HG03135 (cell line): ENCODE data around the gene CROCC.
"Not testable (repeated sequence)": the region's sequence is repeated elsewhere in the genome, so short reads cannot be mapped to it uniquely, and the experiment has no call there.

ENCODE experiments used
- ATAC-seq: cut with Tn5 transposase; IDR thresholded peaks from one replicate; pipeline ENCODE4 v1.9.1; 2021; ENCODE audit warnings: mild to moderate bottlenecking, moderate library complexity; ENCODE audit not compliant: unreplicated experiment

CROCC gene

DNA sequence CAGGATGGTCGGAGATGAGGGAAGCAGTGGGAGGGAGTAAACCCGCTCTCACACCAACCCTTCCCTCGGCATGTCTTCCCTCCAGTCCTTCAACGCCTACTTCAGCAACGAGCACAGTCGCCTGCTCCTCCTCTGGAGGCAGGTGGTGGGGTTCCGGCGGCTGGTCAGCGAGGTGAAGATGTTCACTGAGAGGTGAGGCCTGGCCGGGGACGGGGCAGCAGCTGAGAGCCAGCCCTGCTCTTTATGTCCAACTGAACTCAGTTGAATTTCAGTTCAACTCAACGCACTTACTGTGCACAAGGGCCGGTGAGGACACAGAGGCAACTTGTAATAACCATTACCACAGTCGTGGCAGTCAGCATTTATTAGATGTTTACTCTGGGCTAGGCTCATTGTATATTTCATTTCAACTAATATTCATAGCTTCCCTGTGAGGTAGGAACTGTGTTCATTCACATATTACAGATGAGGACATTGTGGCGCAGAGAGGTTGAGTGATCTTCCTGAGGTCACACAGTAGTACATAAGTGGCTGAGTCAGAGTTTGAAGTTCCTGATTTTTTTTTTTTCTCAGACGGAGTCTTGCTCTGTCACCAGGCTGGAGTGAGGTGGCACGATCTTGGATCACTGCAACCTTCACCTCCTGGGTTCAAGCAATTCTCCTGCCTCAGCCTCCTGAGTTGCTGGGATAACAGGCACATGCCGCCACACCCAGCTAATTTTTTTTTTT is 9.6 kb downstream of the CROCC start:
- not testable (repeated sequence) for ATAC-seq

DNA sequence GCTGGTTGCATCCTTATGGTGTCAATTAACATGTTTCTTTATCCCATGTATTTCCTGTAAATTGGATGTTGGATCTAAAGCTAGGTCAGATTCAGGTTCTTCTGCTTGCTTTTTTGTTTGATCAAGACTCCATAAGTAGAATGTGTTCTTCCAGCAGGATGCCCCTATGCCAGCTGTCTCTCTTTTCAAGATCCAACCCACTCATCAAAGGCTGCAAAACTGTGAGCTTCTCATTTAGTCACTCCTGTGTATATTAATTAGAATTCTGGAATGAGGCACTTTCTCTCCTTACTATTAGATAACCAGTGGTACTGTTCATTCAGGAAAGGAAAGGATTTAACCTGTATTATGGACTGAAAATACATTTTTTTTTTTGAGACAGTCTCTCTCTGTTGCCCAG is 12.2 kb downstream of the CROCC start:
- not testable (repeated sequence) for ATAC-seq

DNA sequence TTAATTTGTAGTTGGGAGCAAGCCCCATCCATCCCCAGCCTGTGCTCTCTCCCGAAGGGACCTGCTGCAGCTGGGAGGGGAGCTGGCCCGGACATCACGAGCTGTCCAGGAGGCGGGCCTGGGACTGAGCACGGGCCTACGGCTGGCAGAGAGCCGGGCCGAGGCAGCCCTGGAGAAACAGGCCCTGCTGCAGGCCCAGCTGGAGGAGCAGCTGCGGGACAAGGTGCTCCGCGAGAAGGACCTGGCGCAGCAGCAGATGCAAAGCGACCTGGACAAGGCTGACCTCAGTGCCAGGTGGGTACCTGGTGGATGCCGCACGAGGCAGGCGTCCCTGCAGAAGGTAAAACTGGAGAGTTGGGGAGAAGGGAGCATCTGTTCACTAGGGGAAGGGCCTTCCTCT is 14.8 kb downstream of the CROCC start:
- ATAC-seq = not testable (repeated sequence)

DNA sequence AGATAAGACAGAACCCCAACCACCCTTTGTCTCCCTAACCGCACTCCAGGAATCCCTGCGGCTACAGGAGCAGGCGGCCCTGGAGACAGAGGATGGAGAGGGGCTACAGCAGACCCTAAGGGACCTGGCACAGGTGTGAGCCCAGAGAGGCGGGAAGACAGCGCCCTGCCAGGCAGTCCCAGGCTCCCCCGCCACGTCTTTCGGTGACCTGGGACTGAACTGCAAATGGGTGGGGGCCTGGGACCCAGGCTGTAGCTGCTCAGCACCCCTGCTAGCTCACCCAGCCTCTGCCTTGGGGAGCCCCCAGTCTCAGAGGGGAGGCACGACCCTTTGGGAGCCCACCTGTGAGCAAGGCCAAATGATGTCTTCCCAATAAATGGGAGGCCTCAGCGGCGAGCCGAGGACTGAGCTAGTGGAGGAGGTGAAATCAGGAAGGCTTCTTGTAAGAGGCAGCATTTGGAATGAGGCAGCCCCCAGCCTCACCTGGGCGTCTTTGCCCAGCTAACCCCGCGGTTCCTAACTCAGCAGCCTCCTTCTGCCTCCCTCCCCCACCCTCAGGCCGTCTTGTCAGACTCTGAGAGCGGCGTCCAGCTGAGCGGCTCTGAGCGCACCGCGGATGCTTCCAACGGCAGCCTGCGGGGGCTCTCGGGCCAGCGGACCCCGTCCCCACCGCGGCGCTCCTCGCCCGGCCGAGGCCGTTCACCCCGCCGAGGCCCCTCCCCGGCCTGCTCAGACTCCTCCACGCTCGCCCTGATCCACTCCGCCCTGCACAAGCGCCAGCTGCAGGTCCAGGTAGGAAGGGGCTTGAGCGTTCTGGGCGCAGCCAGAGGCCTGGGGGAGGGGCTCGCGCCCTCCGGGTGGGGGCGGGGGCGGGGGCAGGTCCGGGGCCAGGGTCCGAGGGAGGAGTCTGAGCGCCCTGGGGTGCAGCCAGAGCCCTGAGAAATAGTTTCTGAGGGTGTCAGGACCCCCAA is 16.9 kb downstream of the CROCC start:
- ATAC-seq = no peak

DNA sequence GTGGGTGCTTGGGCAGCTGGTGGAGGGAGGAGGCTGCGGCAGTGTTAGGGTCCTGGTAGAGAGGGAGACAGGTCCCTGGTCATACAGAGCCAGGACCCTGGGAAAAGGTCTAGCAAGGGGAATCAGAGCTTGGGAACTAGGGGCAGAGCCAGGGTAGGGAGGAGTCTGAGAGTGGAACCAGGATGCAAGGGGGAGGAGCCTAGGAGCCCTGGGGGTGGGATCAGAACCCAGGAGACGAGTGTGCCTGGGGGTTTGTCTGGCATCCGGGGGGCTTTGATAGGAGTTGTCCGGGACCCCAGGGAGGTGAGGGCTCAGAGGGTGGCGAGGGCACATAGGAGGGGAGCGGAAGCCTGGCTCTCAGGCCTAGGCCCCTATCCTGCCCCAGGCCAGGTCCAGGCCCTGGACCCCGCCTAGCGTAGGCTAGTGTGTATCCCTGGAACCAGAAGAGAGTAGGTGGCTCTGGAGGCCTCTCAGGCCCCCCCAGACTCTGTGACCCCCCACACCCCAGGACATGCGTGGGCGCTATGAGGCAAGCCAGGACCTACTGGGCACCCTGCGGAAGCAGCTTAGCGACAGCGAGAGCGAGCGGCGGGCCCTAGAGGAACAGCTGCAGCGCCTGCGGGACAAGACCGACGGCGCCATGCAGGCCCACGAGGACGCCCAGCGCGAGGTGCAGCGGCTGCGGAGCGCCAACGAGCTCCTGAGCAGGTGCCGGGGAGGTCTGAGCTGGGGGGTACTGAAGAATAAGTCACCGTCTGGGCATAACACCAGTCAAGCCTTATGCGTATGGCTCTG is 17.9 kb downstream of the CROCC start:
- ATAC-seq = not testable (repeated sequence)

DNA sequence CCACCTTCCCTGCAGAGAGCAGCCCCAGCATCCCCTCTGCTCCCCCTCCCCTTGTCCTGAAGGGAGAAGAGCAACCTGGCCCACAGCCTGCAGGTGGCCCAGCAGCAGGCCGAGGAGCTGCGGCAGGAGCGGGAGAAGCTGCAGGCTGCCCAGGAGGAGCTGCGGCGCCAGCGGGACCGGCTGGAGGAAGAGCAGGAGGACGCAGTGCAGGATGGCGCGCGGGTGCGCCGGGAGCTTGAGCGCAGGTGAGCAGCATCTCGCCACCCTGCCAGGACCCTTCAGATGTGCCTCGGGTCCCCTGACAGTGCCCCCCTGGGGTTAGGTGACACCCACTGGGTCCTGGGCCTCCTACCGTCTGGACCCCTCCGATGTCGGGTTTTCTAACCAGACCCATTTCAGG is 22.3 kb downstream of the CROCC start:
- ATAC-seq = no peak

DNA sequence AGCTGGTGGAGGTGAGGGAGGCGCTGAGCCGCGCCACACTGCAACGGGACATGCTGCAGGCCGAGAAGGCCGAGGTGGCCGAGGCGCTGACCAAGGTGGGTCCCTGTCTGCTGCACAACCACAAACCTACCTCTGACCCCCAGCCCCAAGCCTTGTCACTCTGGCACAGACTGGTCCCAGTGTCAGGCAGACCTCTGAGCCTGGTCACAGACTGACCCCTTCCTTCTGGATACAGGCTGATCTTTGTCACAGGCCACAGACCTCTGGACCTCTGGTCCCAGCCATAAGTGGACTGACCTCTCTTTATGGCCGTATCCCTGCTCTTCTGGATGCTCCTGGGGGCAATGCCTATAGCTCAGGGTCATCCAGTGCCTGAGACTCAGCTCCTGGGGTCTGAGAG is 23.8 kb downstream of the CROCC start:
- not testable (repeated sequence) for ATAC-seq

DNA sequence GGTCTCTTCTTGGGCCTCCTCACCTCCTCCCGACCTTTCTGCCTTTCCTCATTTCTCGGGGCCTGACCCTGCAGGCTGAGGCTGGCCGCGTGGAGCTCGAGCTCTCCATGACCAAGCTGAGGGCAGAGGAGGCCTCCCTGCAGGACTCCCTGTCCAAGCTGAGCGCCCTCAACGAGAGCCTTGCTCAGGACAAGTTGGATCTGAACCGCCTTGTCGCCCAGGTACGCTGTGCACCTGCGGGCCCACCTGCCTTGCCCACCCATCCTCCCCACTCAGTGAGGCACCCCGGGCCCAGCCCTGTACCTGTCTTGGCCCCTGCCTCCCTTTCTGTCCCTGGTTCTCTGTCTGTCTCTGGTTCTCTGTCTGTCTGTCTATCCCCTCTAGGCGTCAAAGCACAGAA is 24.5 kb downstream of the CROCC start:
- ATAC-seq = not testable (repeated sequence)

DNA sequence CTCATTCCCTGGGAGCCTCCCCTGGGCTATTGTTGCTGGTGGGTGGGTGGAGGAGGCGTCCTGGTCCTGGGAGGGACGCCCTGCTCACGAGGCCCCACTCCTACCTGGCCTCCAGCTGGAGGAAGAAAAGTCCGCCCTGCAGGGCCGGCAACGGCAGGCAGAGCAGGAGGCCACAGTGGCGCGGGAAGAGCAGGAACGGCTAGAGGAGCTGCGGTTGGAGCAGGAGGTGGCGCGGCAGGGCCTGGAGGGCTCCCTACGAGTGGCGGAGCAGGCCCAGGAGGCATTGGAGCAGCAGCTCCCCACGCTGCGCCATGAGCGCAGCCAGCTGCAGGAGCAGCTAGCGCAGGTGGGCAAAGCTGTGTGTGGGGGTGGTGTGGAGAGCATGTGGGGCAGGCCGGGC is 24.9 kb downstream of the CROCC start:
- ATAC-seq = no peak

DNA sequence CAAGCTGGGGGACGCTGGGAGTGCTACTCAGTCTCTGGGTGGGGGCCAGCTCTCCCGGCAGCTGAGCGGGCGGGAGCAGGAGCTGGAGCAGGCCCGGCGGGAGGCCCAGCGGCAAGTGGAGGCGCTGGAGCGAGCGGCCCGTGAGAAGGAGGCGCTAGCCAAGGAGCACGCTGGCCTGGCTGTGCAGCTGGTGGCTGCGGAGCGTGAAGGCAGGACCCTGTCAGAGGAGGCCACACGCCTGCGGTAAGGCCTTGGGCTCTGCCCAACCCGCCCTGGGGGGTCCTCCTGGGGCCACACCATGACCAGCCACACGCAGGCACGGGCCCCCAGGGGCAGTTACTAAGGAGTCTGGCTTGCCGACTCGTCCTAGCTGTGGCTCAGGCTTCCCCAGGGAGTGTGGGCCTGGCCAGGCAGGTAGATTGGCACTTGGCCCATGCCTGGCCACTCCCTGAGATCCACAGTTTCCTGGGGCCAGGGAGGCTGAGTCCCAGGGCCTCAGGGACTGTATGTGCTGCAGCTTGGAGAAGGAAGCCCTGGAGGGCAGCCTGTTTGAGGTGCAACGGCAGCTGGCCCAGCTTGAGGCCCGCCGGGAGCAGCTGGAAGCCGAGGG is 26.7 kb downstream of the CROCC start:
- ATAC-seq = not testable (repeated sequence)

DNA sequence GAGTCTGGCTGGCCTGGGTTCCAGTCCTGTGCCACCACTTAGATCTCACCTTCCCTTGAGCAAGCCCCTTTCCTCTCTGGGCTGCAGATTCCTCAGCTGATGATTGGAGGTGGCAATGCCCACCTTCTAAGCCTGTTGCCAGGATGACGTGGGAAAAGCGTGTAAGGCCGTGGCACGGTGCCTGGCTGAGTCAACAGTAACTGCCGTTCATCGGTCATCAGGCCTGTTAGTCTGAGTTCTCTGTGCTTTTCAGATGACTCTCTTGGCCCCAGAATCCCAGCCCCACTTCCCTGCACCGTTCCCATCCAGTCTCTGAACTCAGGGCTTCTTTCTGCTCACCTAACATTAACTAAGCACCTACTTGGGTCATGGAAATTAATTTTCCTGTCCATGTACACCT is 27.3 kb downstream of the CROCC start:
- not testable (repeated sequence) for ATAC-seq

DNA sequence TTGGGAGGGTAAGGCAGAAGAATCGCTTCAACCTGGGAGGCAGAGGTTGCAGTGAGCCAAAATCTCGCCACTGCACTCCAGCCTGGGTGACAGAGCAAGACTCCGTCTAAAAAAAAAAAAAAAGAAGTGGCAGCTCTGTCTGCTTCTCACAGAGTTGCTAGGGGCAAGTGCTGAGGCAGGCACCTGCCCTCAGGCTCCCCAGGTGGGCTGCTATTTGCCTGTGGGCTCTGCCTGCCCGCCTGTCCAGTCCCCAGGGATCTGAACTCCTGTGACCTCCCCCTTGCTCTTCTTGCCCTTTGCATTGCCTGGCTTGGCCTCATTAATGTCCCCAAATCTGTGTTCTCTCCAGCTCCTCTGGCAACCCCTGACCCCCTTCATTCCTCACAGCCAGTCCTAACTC is 30.6 kb downstream of the CROCC start:
- not testable (repeated sequence) for ATAC-seq

DNA sequence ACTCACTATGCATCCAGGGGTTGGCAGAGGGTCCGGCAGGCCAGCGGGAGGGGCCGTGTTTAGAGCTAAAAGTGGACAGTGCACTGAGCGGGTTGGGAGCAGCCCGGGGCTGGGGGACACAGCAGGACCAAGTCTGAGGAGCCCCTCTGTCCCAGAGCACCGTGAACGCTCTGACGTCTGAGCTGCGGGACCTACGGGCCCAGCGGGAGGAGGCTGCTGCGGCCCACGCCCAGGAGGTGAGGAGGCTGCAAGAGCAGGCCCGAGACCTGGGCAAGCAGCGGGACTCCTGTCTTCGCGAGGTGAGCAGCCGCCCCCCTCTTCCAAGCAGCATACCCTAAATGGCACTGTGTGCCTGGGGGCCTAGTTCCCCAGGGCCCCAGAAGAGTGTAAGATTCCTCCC is 32.8 kb downstream of the CROCC start:
- no peak for ATAC-seq

DNA sequence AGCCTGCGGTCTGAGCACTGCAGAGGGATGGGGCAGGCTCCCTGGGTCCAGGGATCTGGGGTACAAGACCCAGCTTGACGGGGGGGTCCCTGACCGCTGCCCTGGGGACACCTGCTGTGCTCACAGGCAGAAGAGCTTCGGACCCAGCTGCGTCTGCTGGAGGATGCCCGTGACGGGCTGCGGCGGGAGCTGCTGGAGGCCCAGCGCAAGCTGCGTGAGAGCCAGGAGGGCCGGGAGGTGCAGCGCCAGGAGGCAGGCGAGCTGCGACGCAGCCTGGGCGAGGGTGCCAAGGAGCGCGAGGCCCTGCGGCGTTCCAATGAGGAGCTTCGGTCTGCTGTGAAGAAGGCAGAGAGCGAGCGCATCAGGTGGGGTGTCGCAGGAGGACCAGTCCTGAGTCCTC is 33.5 kb downstream of the CROCC start:
- no peak for ATAC-seq

DNA sequence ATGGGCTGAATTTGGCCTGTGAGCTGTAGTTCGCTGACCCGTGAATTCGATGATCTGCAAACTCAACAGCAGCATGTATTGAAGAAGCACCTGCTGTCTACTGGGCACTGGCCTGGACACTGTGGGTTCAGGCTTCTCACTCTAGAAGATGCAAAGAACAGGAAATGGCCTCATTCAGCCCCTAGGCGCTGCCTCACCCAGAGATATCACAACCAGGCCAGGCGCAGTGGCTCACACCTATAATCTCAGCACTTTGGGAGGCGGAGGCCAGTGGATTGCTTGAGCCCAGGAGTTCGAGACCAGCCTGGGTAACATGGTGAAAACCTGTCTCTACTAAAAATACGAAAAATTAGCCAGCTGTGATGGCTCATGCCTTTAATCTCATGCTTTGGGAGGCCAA is 35.0 kb downstream of the CROCC start:
- ATAC-seq = no peak

DNA sequence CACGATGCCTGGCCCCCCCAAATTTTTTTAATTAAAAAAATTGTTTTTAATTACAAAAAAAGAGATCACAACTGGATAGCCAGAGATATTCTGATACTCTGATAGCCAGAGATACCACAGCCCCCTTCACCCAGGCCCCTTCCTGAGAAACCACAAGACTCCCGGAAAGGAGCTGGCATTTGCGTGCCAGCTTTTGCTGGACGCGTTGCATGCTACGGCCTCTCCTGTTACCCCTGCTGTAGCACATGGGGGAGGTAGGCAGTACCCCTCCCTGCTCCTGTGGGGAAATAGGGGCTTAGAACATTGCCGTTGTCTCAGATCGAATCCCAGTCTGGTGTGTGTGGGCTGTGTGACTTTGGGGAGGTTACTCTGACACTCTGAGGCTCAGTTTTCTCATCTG is 36.0 kb downstream of the CROCC start:
- no peak for ATAC-seq

DNA sequence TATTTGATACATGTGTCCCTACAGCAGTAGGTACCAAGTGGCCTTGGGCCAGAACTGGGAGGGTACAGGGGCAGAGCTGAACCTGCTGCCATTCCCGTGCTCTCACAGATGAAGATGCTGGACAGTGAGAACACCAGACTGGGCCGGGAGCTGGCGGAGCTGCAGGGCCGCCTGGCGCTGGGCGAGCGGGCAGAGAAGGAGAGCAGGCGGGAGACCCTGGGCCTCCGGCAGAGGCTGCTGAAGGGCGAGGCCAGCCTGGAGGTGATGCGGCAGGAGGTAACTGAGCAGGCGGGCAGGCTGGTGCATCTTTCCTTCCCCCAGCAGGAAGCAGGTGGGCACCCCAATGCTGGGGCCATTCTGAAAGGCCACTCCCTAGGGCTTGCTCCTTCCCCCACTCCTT is 36.7 kb downstream of the CROCC start:
- ATAC-seq = no peak

DNA sequence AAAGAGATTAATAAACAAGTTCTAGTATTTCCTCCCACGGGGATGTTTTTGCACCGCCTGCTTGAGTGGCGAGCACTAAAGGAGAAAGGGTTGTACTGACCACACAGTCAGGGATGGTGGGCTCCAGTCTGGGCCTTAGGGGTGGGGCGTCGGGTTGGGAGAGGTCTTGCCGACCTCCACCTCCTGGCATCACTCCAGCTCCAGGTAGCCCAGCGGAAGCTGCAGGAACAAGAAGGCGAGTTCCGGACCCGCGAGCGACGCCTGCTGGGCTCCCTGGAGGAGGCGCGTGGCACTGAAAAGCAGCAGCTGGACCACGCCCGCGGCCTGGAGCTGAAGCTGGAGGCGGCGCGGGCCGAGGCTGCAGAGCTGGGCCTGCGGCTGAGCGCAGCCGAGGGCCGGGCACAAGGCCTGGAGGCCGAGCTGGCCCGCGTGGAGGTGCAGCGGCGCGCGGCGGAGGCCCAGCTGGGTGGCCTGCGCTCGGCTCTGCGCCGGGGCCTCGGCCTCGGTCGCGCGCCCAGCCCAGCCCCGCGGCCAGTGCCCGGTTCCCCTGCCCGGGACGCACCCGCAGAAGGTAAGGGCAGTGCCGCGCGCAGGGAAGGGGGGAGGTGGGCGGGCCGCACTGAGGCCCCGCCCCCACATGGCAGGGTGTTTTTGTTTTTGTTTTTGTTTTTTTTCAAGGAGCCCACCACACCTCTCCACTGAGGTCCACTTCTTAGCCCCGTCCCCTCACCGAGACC is 39.0 kb downstream of the CROCC start:
- peak; percentile 65 for ATAC-seq

DNA sequence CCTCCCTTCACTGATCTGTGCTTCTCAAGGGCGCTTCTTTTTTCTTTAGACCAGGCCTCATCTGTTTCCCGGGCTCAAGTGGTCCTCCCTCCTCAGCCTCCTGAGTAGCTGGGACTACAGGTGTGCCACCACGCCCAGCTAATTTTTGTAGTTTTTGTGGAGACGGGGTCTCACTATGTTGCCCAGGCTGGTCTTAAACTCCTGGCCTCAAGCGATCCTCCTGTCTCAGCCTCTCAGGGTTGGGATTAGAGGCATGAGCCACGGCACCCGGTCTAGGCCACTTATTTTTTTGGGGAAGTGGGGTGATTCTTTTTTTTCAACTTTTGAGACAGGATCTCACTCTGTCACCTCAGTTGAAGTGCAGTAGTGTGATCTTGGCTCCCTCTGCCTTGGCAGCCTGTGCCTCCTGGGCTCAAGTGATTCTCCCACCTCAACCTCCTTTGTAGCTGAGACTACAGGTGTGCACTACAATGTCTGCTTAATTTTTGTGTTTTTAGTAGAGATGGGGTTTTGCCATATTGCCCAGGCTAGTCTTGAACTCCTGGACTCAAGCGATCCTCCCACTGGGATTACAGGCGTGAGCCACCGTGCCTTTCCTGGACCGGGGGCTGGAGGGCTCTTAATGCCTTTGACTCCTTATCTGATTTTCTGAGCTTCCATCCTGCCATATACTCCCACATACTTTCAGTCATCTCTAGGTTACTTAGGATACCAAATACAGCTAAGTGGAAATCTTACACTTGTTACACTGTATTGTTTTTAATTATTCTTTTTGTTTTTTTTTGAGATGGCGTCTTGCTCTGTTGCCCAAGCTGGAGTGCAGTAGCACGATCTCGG is 39.8 kb downstream of the CROCC start:
- no peak for ATAC-seq
